Lower leg skin (tissue), 4 donors: ENCODE measurements around the gene ZIC4. TPM values are rescaled to one million over a fixed set of nuclear protein-coding genes. Genes with fewer than 3 reads are reported as not detected.

ENCODE experiments used
- DNase-seq, 2 donors: peaks; one replicate each; pipeline ENCODE4 v3.0.0-alpha.2; 2019; ENCODE audit warnings: low spot score in 2 of 2
- H3K4me3 ChIP-seq: fragments of 200-600 bp; sonication (generic); 2 replicates; pipeline ENCODE4 v1.5.1; 2017; ENCODE audit warnings: mild to moderate bottlenecking, low read depth; ENCODE audit not compliant: poor library complexity, severe bottlenecking
- POLR2A ChIP-seq, 2 donors: fragments of 450-650 bp; IDR thresholded peaks; one replicate each; pipeline ENCODE4 v1.6.1; 2016 to 2017; ENCODE audit warnings: antibody characterized with exemption in 2 of 2, mild to moderate bottlenecking in 1 of 2, moderate library complexity in 1 of 2
- WGBS, 2 donors: methylation state at CpG; one replicate each; pipeline ENCODE4 v1.1.5; 2018; 5-methylcytosine and 5-hydroxymethylcytosine counted together
- intact Hi-C: fragments of 100-400 bp; cut with DNase I; formaldehyde crosslinking; loops from one replicate; pipeline ENCODE4 v1.15.0; 2023; ENCODE audit warnings: low total_unique reads
- total RNA-seq, 4 donors: library from RNA; depleted of rRNA; stranded (reverse); fragments of >200 nt; gene quantifications; one replicate each; pipeline ENCODE4 v1.1.0, GENCODE V29; 2016
- TF ChIP-seq, protein P1 (sequence below), 3 donors: fragments of 450-650 bp; IDR thresholded peaks; one replicate each; pipeline ENCODE4 v1.5.1; 2016; ENCODE audit warnings: antibody characterized with exemption in 3 of 3, mild to moderate bottlenecking in 3 of 3, moderate library complexity in 2 of 3

ZIC4 gene
- total RNA-seq, 4 donors from 2014 or later = 0.10 TPM; not detected in 2

DNA sequence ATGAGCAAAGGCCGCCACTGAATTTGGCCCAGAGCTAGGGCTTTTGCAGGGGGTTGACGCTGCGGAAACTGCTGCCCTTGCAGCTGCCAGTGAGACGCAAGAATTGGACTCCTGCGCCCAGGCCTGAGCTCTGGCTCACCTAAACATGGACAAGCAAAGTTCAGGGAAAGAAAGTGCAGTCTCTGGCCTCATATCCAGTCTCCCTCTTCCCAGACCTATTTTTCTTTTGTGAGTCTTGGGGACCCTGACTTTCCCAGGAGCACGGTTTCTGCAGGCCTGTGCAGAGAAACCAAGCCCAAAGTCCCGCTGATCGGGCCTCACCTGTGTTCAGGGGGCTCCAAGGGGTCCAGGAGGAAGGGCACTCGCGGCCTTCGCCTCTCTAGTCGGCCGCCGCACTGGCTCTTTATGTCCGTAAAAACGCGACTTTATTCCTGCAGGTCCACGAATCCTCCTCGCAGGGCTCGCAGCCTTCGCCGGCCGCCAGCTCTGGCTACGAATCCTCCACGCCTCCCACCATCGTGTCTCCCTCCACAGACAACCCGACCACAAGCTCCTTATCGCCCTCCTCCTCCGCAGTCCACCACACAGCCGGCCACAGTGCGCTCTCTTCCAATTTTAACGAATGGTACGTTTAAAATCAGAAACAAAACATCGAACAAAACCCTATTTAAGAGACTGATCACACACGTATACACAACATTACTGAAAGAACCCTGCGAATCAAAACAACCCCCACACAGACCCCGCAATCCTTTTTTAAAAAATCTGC is 6.8 kb upstream of the ZIC4 start:
- TF ChIP-seq, protein P1, sequence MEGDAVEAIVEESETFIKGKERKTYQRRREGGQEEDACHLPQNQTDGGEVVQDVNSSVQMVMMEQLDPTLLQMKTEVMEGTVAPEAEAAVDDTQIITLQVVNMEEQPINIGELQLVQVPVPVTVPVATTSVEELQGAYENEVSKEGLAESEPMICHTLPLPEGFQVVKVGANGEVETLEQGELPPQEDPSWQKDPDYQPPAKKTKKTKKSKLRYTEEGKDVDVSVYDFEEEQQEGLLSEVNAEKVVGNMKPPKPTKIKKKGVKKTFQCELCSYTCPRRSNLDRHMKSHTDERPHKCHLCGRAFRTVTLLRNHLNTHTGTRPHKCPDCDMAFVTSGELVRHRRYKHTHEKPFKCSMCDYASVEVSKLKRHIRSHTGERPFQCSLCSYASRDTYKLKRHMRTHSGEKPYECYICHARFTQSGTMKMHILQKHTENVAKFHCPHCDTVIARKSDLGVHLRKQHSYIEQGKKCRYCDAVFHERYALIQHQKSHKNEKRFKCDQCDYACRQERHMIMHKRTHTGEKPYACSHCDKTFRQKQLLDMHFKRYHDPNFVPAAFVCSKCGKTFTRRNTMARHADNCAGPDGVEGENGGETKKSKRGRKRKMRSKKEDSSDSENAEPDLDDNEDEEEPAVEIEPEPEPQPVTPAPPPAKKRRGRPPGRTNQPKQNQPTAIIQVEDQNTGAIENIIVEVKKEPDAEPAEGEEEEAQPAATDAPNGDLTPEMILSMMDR (IDR thresholded peaks at IDR 0.05) = no peak
- no peak for TF ChIP-seq POLR2A (IDR thresholded peaks at IDR 0.05)
- no peak overlapping the region for H3K4me3 ChIP-seq
- intact Hi-C loops = no loop called here
- DNase-seq = peak in 1 of 2 donors; percentile 75
- WGBS, 2 donors = 33 to 38% methylated on average over 37 of the region's 37 CpGs

DNA sequence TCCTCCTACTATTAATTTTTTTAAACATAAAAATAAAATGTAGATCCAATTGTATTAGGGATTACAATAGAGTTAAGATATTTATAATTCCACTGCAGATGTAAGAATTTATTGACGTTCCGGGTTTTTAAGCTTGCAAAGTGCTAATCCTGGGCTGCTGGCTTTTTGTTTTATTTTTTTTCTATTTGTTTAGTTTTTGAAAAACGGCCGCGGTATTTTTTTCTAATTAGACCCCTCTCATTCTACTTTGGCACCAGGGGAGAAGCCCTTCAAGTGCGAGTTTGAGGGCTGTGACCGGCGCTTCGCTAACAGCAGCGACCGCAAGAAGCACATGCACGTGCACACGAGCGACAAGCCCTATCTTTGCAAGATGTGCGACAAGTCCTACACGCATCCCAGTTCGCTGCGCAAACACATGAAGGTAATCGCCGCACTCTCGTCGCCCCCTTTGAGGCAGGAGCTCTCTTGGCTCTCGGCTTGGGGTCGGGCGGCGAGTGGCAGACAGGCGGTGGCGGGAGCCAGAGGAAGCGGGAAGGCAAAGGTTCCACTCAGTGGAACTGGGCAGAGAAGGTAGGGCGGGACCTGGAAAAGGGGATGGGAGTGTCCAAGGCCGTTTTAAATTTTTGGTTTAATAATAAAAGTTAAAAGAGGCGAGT is 6.0 kb upstream of the ZIC4 start:
- no peak overlapping the region for H3K4me3 ChIP-seq
- TF ChIP-seq, protein P1 (IDR thresholded peaks at IDR 0.05) = no peak
- TF ChIP-seq POLR2A (IDR thresholded peaks at IDR 0.05) = no peak
- peak in 1 of 2 donors; percentile 66 for DNase-seq
- intact Hi-C loops = no loop called here
- 42 to 43% methylated on average over 32 of the region's 32 CpGs for WGBS, 2 donors

DNA sequence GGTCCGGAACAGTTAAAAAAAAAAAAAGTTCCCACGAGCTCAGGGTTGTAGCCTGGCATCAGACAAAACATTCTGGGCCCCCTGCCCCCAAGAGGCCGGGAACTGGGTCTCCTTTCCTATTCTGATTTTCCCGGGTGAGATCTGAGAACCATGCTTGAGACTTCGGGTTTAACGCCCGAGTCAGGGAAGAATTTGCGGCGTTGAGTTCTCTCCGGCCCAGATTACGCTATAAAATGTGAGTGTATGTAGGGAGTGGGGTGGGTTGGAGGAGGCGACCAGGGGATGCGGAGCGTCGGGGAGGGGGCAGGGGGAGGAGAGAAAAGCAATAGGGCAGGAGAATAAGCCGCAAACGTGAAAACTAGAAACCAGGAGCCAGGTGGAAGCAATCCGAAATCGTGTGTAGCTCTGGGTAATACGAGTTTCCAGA is 5.5 kb upstream of the ZIC4 start:
- WGBS, 2 donors = 9 to 12% methylated on average over 20 of the region's 20 CpGs
- intact Hi-C loops = no loop called here
- no peak overlapping the region for H3K4me3 ChIP-seq
- peak in 1 of 2 donors; percentile 66 for DNase-seq
- TF ChIP-seq, protein P1 (IDR thresholded peaks at IDR 0.05) = no peak
- no peak for TF ChIP-seq POLR2A (IDR thresholded peaks at IDR 0.05)

DNA sequence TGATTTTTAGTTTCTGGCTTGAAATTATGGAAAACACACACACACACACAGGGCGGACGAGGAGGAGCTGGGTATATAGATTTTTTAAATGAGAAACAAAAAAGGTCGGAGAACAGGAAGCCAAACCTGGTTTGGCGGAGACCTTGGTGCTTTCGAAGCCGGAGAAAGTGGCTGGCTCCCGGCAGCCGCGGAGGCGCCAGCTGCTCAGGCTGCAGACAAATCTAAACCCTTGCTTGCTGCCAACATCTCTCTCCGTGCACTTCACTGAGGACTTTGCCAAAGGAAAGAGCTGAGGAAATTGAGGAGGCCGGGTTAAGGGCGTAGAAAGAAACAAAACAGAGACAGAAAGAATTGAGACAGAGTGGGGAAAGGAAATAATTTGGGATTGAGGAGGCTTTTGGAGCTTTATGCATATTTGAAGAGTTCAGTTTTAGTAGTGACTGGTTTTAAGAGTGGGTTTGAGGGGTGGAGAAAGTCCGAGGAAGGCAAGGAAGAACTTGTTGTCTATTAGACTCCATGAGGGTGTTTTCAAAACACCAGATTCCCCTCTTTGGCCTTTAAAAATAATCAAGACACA is 5.0 kb upstream of the ZIC4 start:
- H3K4me3 ChIP-seq = peak overlapping the region; percentile 32
- intact Hi-C loops = no loop called here
- TF ChIP-seq, protein P1 (IDR thresholded peaks at IDR 0.05) = no peak
- TF ChIP-seq POLR2A (IDR thresholded peaks at IDR 0.05) = no peak
- peak in 1 of 2 donors; percentile 82 for DNase-seq
- 1 to 4% methylated on average over 14 of the region's 14 CpGs for WGBS, 2 donors

DNA sequence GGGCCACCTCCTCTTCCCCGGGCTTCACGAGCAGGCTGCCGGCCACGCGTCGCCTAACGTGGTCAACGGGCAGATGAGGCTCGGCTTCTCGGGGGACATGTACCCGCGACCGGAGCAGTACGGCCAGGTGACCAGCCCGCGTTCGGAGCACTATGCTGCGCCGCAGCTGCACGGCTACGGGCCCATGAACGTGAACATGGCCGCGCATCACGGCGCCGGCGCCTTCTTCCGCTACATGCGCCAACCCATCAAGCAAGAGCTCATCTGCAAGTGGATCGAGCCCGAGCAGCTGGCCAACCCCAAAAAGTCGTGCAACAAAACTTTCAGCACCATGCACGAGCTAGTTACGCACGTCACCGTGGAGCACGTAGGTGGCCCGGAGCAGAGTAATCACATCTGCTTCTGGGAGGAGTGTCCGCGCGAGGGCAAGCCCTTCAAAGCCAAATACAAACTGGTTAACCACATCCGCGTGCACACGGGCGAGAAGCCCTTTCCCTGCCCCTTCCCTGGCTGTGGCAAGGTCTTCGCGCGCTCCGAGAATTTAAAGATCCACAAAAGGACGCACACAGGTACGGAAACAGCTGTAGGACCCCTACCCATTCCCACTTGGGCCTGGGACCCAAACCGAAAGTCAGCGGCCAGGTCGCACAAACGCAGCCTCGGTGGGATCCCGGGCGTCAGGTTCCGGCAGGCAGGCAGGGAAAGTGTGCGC is 4.3 kb upstream of the ZIC4 start:
- intact Hi-C loops = no loop called here
- TF ChIP-seq, protein P1 (IDR thresholded peaks at IDR 0.05) = no peak
- TF ChIP-seq POLR2A (IDR thresholded peaks at IDR 0.05) = no peak
- WGBS, 2 donors = 2 to 4% methylated on average over 45 to 53 of the region's 61 CpGs
- H3K4me3 ChIP-seq = peak overlapping the region; percentile 32
- DNase-seq = peak in 1 of 2 donors; percentile 93
